ENCODE data around the gene ALDH6A1.

ALDH6A1 gene

GRCh38 chr14:74008843-74009499 lies 75.3 kb downstream of the ALDH6A1 start:
- TF ChIP-seq GABPA (IDR thresholded peaks at IDR 0.05; ENCODE audit: low read depth): no peak
- no peak for TF ChIP-seq SPI1 (IDR thresholded peaks at IDR 0.05; ENCODE audit: borderline replicate concordance, low read depth)
- TF ChIP-seq CTCF (IDR thresholded peaks at IDR 0.05; ENCODE audit: insufficient read depth, low read length): no peak
- no peak for TF ChIP-seq POLR2AphosphoS5 (IDR thresholded peaks at IDR 0.05; ENCODE audit: low read depth)
- TF ChIP-seq, protein P1, sequence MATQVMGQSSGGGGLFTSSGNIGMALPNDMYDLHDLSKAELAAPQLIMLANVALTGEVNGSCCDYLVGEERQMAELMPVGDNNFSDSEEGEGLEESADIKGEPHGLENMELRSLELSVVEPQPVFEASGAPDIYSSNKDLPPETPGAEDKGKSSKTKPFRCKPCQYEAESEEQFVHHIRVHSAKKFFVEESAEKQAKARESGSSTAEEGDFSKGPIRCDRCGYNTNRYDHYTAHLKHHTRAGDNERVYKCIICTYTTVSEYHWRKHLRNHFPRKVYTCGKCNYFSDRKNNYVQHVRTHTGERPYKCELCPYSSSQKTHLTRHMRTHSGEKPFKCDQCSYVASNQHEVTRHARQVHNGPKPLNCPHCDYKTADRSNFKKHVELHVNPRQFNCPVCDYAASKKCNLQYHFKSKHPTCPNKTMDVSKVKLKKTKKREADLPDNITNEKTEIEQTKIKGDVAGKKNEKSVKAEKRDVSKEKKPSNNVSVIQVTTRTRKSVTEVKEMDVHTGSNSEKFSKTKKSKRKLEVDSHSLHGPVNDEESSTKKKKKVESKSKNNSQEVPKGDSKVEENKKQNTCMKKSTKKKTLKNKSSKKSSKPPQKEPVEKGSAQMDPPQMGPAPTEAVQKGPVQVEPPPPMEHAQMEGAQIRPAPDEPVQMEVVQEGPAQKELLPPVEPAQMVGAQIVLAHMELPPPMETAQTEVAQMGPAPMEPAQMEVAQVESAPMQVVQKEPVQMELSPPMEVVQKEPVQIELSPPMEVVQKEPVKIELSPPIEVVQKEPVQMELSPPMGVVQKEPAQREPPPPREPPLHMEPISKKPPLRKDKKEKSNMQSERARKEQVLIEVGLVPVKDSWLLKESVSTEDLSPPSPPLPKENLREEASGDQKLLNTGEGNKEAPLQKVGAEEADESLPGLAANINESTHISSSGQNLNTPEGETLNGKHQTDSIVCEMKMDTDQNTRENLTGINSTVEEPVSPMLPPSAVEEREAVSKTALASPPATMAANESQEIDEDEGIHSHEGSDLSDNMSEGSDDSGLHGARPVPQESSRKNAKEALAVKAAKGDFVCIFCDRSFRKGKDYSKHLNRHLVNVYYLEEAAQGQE (IDR thresholded peaks at IDR 0.05; ENCODE audit: insufficient replicate concordance, low read depth): no peak
- DNase-seq (ENCODE audit: low read depth in 1 of 2, low spot score in 1 of 2): no peak
- no peaks in the 10 kb centered on the region for H3K27me3 ChIP-seq (ENCODE audit: insufficient read depth, poor library complexity, severe bottlenecking)
- H3K4me3 ChIP-seq (replicated peaks; ENCODE audit: insufficient read depth, low read length): no peak overlapping the region
- no peak overlapping the region for H3K27ac ChIP-seq (replicated peaks)
